SK-N-SH (cell line): ENCODE measurements around the gene GSG1L. TPM values are rescaled to one million over a fixed set of nuclear protein-coding genes. Genes with fewer than 3 reads are reported as not detected.

Experiments used
- CTCF ChIA-PET: fragments of 300-600, 350-600 bp; formaldehyde crosslinking; extraction: SDS; loops from one replicate; lab custom pipeline; 2021; lab: Yijun Ruan, JAX
- POLR2A ChIA-PET: fragments of 350-600 bp; sonication (Branson Sonifier 250); formaldehyde crosslinking; extraction: SDS; loops from one replicate; lab custom pipeline; 2020; ENCODE audit warnings: antibody characterized with exemption, inconsistent platforms; lab: Yijun Ruan, JAX
- DNase-seq: peaks from one replicate; pipeline ENCODE4 v3.0.0; 2012
- H2AFZ ChIP-seq: fragments of 200-600 bp; sonication (generic); 2 replicates; pipeline ENCODE4 v1.8.1; 2016; ENCODE audit warnings: antibody characterized with exemption, mild to moderate bottlenecking, low read depth
- H3F3A ChIP-seq: fragments of 200-600 bp; sonication (generic); replicated peaks from 2 replicates; pipeline ENCODE3; 2016; ENCODE audit warnings: antibody characterized with exemption, mild to moderate bottlenecking; ENCODE audit not compliant: insufficient read depth
- H3K27ac ChIP-seq, 2 experiments: fragments of 200-500 bp in 1 of 2; fragments of 200-600 bp in 1 of 2; sonication (Bioruptor generic) in 1 of 2; sonication (generic), shearing (Covaris generic) in 1 of 2; 2 replicates each; pipeline versions ENCODE4 v1.5.1 to v1.6.1; 2014 to 2016; ENCODE audit warnings: low read depth in 2 of 2, inconsistent platforms in 1 of 2, low read length in 1 of 2, mild to moderate bottlenecking in 1 of 2, mixed read lengths in 1 of 2
- H3K27me3 ChIP-seq: fragments of 200-600 bp; sonication (generic), shearing (Covaris generic); 2 replicates; pipeline ENCODE4 v1.6.1; 2016; ENCODE audit warnings: mixed run types; ENCODE audit not compliant: insufficient read depth
- H3K36me3 ChIP-seq, 2 experiments: fragments of 200-500 bp in 1 of 2; fragments of 200-600 bp in 1 of 2; sonication (Bioruptor generic) in 1 of 2; sonication (generic) in 1 of 2; replicated peaks in 1 of 2; 2 replicates each; pipeline versions ENCODE3 to v1.5.1; 2014 to 2016; ENCODE audit warnings: low read length in 1 of 2, mild to moderate bottlenecking in 1 of 2; ENCODE audit not compliant: insufficient read depth in 2 of 2, control insufficient read depth in 1 of 2
- H3K4me1 ChIP-seq, 2 experiments: fragments of 200-500 bp in 1 of 2; fragments of 200-600 bp in 1 of 2; sonication (Bioruptor generic) in 1 of 2; sonication (generic), shearing (Covaris generic) in 1 of 2; 2 replicates each; pipeline versions ENCODE4 v1.5.1 to v1.6.1; 2014 to 2016; ENCODE audit warnings: low read depth in 1 of 2, low read length in 1 of 2, mixed run types in 1 of 2; ENCODE audit not compliant: insufficient read depth in 2 of 2, control insufficient read depth in 1 of 2
- H3K4me2 ChIP-seq: fragments of 200-600 bp; sonication (generic), shearing (Covaris generic); 2 replicates; pipeline ENCODE4 v1.6.1; 2017; ENCODE audit warnings: mixed run types
- H3K4me3 ChIP-seq, 2 experiments: fragments of 200-500 bp in 1 of 2; fragments of 200-600 bp in 1 of 2; sonication (Bioruptor generic) in 1 of 2; sonication (generic), shearing (Covaris generic) in 1 of 2; 2 replicates each; pipeline versions ENCODE4 v1.5.1 to v1.8.1; 2014 to 2016; ENCODE audit warnings: low read depth in 2 of 2, inconsistent platforms in 1 of 2, low read length in 1 of 2, mild to moderate bottlenecking in 1 of 2, mixed read lengths in 1 of 2, moderate library complexity in 1 of 2
- H3K79me2 ChIP-seq: fragments of 200-600 bp; sonication (generic); 2 replicates; pipeline ENCODE4 v1.8.1; 2017; ENCODE audit warnings: mild to moderate bottlenecking; ENCODE audit not compliant: insufficient read depth
- H3K9ac ChIP-seq: fragments of 200-600 bp; sonication (generic); 2 replicates; pipeline ENCODE4 v1.6.1; 2017; ENCODE audit warnings: mixed run types
- H3K9me2 ChIP-seq: fragments of 200-600 bp; sonication (generic); 2 replicates; pipeline ENCODE4 v1.6.1; 2017; ENCODE audit warnings: mixed run types
- H3K9me3 ChIP-seq: fragments of 200-600 bp; sonication (generic); 2 replicates; pipeline ENCODE4 v1.6.1; 2017; ENCODE audit warnings: mixed run types, mild to moderate bottlenecking, moderate library complexity
- H4K20me1 ChIP-seq: fragments of 200-600 bp; sonication (generic); 2 replicates; pipeline ENCODE4 v1.6.1; 2017; ENCODE audit warnings: mild to moderate bottlenecking, mixed run types; ENCODE audit not compliant: insufficient read depth
- ELF1 ChIP-seq: IDR thresholded peaks from 2 replicates; pipeline ENCODE4 v1.4.0; 2012
- EP300 ChIP-seq, 2 experiments: IDR thresholded peaks; 2 replicates each; pipeline versions ENCODE4 v1.4.0 to v1.6.1; 2012; ENCODE audit warnings: borderline replicate concordance in 1 of 2, low read depth in 1 of 2, low read length in 1 of 2
- EZH2phosphoT487 ChIP-seq: fragments of 200-600 bp; sonication (generic); IDR thresholded peaks from 2 replicates; pipeline ENCODE4 v1.6.1; 2017; ENCODE audit warnings: low read depth, mixed run types, mild to moderate bottlenecking, antibody characterized with exemption, moderate library complexity, borderline replicate concordance
- MEF2A ChIP-seq: IDR thresholded peaks from 2 replicates; pipeline ENCODE4 v1.4.0; 2012; ENCODE audit warnings: low read depth, borderline replicate concordance
- NFIC ChIP-seq: IDR thresholded peaks from 2 replicates; pipeline ENCODE4 v1.4.0; 2012; ENCODE audit warnings: borderline replicate concordance
- PBX3 ChIP-seq: IDR thresholded peaks from 2 replicates; pipeline ENCODE4; 2012
- RAD21 ChIP-seq: IDR thresholded peaks from 2 replicates; pipeline ENCODE4 v1.6.1; 2012; ENCODE audit warnings: mild to moderate bottlenecking, low read length
- RCOR1 ChIP-seq: fragments of 150-350 bp; IDR thresholded peaks from 2 replicates; pipeline ENCODE4 v1.6.1; 2017; ENCODE audit warnings: antibody characterized with exemption, low read length
- SMC3 ChIP-seq: IDR thresholded peaks from 2 replicates; pipeline ENCODE4 v1.6.1; 2012; ENCODE audit warnings: low read depth, low read length, improper control_type of control experiment
- TCF12 ChIP-seq: IDR thresholded peaks from 2 replicates; pipeline ENCODE4 v1.4.0; 2012
- YY1 ChIP-seq: IDR thresholded peaks from 2 replicates; pipeline ENCODE4 v1.4.0; 2012; ENCODE audit warnings: low read depth, mild to moderate bottlenecking
- WGBS: methylation state at CpG from one replicate; pipeline ENCODE4 v1.1.6; 2017; ENCODE audit warnings: low lambda C conversion rate; 5-methylcytosine and 5-hydroxymethylcytosine counted together
- polyA plus RNA-seq, 3 experiments: library from polyadenylated mRNA; depleted of rRNA; stranded (reverse); fragments of >200 nt; gene quantifications; 2 replicates each; pipeline ENCODE4 v1.2.3, GENCODE V29; 2012
- TF ChIP-seq, protein P1 (sequence below): fragments of 150-350 bp; IDR thresholded peaks from 2 replicates; pipeline ENCODE4 v1.6.1; 2017; ENCODE audit warnings: antibody characterized with exemption, low read length, low read depth, borderline replicate concordance
- TF ChIP-seq, protein P2 (sequence below): fragments of 150-350 bp; IDR thresholded peaks from 2 replicates; pipeline ENCODE4 v1.6.1; 2016; ENCODE audit warnings: mild to moderate bottlenecking, low read depth, low read length
- TF ChIP-seq, protein P3 (sequence below): IDR thresholded peaks from 2 replicates; pipeline ENCODE4 v1.6.1; 2012; ENCODE audit warnings: mild to moderate bottlenecking, low read depth, low read length, moderate library complexity

The GSG1L gene
- polyA plus RNA-seq, 1 of the 3 experiments (the other 2 are of a cell fraction) = not detected

DNA sequence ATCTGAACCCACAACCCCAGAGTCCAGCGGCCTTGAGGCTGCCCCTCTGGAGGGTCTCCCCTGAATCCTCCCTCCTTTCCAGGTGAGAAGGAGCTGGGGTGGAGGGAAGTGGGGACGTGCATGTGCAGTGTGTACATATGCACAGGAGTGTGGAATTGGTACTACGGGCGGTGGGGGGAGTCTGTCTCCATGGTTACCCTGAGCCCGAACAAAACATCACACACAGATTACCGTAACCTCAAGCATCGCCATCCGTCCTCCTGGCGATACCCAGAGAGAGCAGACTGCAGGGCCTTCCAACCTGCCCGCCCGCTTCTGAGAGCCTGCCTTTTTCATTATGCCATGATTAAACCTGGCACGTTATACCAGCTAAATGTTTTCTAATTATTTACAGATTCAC lies 25.1 kb downstream of the GSG1L start:
- Histone ChIP-seq H3K9me3 (no peaks in the 10 kb centered on the region), H3K9me2 (no peaks in the 10 kb centered on the region), H3K79me2 (no peaks in the 10 kb centered on the region), H3K36me3 (no peaks in the 10 kb centered on the region), H3K27me3 (peaks cover 6% of the 10 kb centered on the region; the same call in 1 of the 2 replicates), H3K4me2 (no peak overlapping the region), H3K27ac (no peak overlapping the region), H3K4me1 (no peaks in the 10 kb centered on the region), H3K9ac (no peak overlapping the region), H4K20me1 (no peaks in the 10 kb centered on the region), H3F3A (no peaks in the 10 kb centered on the region), H2AFZ (no peak overlapping the region), H3K4me3 (no peak overlapping the region)
- CTCF ChIA-PET = interaction anchor here (1.4 kb wide), 1 partner anchor 32 kb away, joined by 3 read pairs; no protein-coding TSS in a partner anchor
- TF ChIP-seq, protein P1, sequence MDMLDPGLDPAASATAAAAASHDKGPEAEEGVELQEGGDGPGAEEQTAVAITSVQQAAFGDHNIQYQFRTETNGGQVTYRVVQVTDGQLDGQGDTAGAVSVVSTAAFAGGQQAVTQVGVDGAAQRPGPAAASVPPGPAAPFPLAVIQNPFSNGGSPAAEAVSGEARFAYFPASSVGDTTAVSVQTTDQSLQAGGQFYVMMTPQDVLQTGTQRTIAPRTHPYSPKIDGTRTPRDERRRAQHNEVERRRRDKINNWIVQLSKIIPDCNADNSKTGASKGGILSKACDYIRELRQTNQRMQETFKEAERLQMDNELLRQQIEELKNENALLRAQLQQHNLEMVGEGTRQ = no peak
- TF ChIP-seq EP300 (IDR thresholded peaks at IDR 0.05; ENCODE audit: borderline replicate concordance in 1 of 2, low read depth in 1 of 2, low read length in 1 of 2) = no peak
- no peak for TF ChIP-seq ELF1
- no peak for TF ChIP-seq SMC3
- no peak for TF ChIP-seq TCF12
- TF ChIP-seq PBX3 = no peak
- TF ChIP-seq YY1 = no peak
- TF ChIP-seq, protein P2, sequence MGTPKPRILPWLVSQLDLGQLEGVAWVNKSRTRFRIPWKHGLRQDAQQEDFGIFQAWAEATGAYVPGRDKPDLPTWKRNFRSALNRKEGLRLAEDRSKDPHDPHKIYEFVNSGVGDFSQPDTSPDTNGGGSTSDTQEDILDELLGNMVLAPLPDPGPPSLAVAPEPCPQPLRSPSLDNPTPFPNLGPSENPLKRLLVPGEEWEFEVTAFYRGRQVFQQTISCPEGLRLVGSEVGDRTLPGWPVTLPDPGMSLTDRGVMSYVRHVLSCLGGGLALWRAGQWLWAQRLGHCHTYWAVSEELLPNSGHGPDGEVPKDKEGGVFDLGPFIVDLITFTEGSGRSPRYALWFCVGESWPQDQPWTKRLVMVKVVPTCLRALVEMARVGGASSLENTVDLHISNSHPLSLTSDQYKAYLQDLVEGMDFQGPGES = no peak
- no peak for TF ChIP-seq MEF2A
- TF ChIP-seq EZH2phosphoT487 = no peak
- no peak for TF ChIP-seq NFIC
- no peak for TF ChIP-seq RAD21
- no peak for TF ChIP-seq RCOR1
- TF ChIP-seq, protein P3, sequence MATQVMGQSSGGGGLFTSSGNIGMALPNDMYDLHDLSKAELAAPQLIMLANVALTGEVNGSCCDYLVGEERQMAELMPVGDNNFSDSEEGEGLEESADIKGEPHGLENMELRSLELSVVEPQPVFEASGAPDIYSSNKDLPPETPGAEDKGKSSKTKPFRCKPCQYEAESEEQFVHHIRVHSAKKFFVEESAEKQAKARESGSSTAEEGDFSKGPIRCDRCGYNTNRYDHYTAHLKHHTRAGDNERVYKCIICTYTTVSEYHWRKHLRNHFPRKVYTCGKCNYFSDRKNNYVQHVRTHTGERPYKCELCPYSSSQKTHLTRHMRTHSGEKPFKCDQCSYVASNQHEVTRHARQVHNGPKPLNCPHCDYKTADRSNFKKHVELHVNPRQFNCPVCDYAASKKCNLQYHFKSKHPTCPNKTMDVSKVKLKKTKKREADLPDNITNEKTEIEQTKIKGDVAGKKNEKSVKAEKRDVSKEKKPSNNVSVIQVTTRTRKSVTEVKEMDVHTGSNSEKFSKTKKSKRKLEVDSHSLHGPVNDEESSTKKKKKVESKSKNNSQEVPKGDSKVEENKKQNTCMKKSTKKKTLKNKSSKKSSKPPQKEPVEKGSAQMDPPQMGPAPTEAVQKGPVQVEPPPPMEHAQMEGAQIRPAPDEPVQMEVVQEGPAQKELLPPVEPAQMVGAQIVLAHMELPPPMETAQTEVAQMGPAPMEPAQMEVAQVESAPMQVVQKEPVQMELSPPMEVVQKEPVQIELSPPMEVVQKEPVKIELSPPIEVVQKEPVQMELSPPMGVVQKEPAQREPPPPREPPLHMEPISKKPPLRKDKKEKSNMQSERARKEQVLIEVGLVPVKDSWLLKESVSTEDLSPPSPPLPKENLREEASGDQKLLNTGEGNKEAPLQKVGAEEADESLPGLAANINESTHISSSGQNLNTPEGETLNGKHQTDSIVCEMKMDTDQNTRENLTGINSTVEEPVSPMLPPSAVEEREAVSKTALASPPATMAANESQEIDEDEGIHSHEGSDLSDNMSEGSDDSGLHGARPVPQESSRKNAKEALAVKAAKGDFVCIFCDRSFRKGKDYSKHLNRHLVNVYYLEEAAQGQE = no peak
- DNase-seq = no peak
- POLR2A ChIA-PET = no interaction called here
- 56% methylated on average over 12 of the region's 12 CpGs for WGBS
